22Rv1 (cell line): ENCODE results near the gene PTPRD.

Source experiments
- H3K27ac ChIP-seq: fragments of 450-650 bp; 2 replicates; pipeline ENCODE4 v1.5.1; 2017
- ZFX ChIP-seq: fragments of 450-650 bp; IDR thresholded peaks from 2 replicates; pipeline ENCODE4 v1.6.1; 2017; ENCODE audit warnings: antibody characterized with exemption, borderline replicate concordance
- TF ChIP-seq, protein P1 (sequence below): fragments of 450-650 bp; IDR thresholded peaks from 2 replicates; pipeline ENCODE4 v1.5.1; 2017; ENCODE audit warnings: mild to moderate bottlenecking

PTPRD gene

DNA sequence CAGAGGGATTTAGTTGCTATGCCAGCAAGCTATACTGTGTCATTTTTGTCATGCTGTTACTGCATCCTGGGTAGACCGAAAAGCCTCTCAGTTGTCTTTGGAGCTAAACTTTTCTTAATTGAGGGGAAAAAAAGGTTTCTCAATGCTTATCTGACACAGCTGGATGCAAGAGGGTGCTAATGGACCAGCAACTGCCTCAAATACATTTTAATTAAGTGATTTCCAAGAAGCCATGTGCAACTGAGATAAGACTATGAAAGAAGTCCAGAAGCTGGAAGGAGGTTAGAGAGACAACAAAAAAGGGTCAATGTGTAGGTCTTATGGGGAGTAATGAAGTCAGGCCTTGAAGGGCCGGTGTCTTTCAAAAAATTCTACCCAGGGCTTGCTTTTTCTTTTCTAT, 2347.5 kb downstream of the PTPRD start:
- TF ChIP-seq, protein P1, sequence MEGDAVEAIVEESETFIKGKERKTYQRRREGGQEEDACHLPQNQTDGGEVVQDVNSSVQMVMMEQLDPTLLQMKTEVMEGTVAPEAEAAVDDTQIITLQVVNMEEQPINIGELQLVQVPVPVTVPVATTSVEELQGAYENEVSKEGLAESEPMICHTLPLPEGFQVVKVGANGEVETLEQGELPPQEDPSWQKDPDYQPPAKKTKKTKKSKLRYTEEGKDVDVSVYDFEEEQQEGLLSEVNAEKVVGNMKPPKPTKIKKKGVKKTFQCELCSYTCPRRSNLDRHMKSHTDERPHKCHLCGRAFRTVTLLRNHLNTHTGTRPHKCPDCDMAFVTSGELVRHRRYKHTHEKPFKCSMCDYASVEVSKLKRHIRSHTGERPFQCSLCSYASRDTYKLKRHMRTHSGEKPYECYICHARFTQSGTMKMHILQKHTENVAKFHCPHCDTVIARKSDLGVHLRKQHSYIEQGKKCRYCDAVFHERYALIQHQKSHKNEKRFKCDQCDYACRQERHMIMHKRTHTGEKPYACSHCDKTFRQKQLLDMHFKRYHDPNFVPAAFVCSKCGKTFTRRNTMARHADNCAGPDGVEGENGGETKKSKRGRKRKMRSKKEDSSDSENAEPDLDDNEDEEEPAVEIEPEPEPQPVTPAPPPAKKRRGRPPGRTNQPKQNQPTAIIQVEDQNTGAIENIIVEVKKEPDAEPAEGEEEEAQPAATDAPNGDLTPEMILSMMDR: no peak
- no peak for TF ChIP-seq ZFX
- H3K27ac ChIP-seq: no peak overlapping the region
